ENCODE measurements around the gene PRLH. TPM values are rescaled to one million over a fixed set of nuclear protein-coding genes. Genes with fewer than 3 reads are reported as not detected.

Gene PRLH
- total RNA-seq, 1 donor from 2014 or later, result not detected

GRCh38 chr2:237564526-237565131 is 1.7 kb upstream of the PRLH start:
- intact Hi-C loops (cut with micrococcal nuclease), result no loop called here

- intact Hi-C loops (cut with micrococcal nuclease), result no loop called here
These were observed 400 bp upstream of the PRLH start for GRCh38 chr2:237565974-237566373.

- intact Hi-C loops (cut with micrococcal nuclease), result no loop called here
These were observed 1.1 kb downstream of the PRLH start for GRCh38 chr2:237567276-237568029.

GRCh38 chr2:237568121-237568660 is 1.8 kb downstream of the PRLH start:
- intact Hi-C loops (cut with micrococcal nuclease), result no loop called here

- intact Hi-C loops (cut with micrococcal nuclease), result no loop called here
These were observed 2.7 kb downstream of the PRLH start for GRCh38 chr2:237569041-237569440.

- intact Hi-C loops (cut with micrococcal nuclease), result loop anchor here (5.0 kb wide), 1 partner anchor 148 kb away; no protein-coding TSS in a partner anchor
These were observed 3.5 kb downstream of the PRLH start for GRCh38 chr2:237569896-237570295.

- intact Hi-C loops (cut with micrococcal nuclease), result loop anchor here (5.0 kb wide), 1 partner anchor 149 kb away; no protein-coding TSS in a partner anchor
These were observed 4.5 kb downstream of the PRLH start for GRCh38 chr2:237570776-237571335.

- intact Hi-C loops (cut with micrococcal nuclease), result loop anchor here (5.0 kb wide), 1 partner anchor 149 kb away; no protein-coding TSS in a partner anchor
These were observed 5.2 kb downstream of the PRLH start for GRCh38 chr2:237571551-237571950.

GRCh38 chr2:237572021-237572741 is 5.8 kb downstream of the PRLH start:
- intact Hi-C loops (cut with micrococcal nuclease), result loop anchor here (1.0 to 5.0 kb wide), 3 partner anchors 60 to 417 kb away; no protein-coding TSS in a partner anchor

- intact Hi-C loops (cut with micrococcal nuclease), result loop anchor here (1.0 to 5.0 kb wide), 3 partner anchors 60 to 418 kb away; no protein-coding TSS in a partner anchor
These were observed 6.3 kb downstream of the PRLH start for GRCh38 chr2:237572742-237573101.

- intact Hi-C loops (cut with micrococcal nuclease), result loop anchor here (2.0 to 5.0 kb wide), 2 partner anchors 152 to 419 kb away; no protein-coding TSS in a partner anchor
These were observed 7.5 kb downstream of the PRLH start for GRCh38 chr2:237573721-237574415.

GRCh38 chr2:237574467-237574866 is 8.1 kb downstream of the PRLH start:
- intact Hi-C loops (cut with micrococcal nuclease), result loop anchor here (5.0 kb wide), 1 partner anchor 152 kb away; no protein-coding TSS in a partner anchor

GRCh38 chr2:237574894-237575868 is 8.8 kb downstream of the PRLH start:
- intact Hi-C loops (cut with micrococcal nuclease), result loop anchor here (5.0 kb wide), 1 partner anchor 153 kb away; no protein-coding TSS in a partner anchor

GRCh38 chr2:237575869-237576862 is 9.8 kb downstream of the PRLH start:
- intact Hi-C loops (cut with micrococcal nuclease), result no loop called here

- intact Hi-C loops (cut with micrococcal nuclease), result no loop called here
These were observed 10.6 kb downstream of the PRLH start for GRCh38 chr2:237576974-237577373.

GRCh38 chr2:237577458-237577857 is 11.1 kb downstream of the PRLH start:
- intact Hi-C loops (cut with micrococcal nuclease), result no loop called here

GRCh38 chr2:237577956-237578870 is 11.8 kb downstream of the PRLH start:
- intact Hi-C loops (cut with micrococcal nuclease), result no loop called here

Data from T-helper 2 cell treated with Interferon-gamma antibody and Interleukin-4, amounts not matched to agents 100 ng/mL and 5 ng/mL, for 36 hours (primary cell).